GM12801 (cell line): Measurements from ENCODE around the gene ZDHHC7.

Experiments
- TF ChIP-seq, protein P1 (sequence below): IDR thresholded peaks from one replicate; pipeline ENCODE4 v1.5.1; 2011; ENCODE audit warnings: control low read depth; ENCODE audit not compliant: insufficient read length; ENCODE audit errors: extremely low read depth

ZDHHC7 gene

DNA sequence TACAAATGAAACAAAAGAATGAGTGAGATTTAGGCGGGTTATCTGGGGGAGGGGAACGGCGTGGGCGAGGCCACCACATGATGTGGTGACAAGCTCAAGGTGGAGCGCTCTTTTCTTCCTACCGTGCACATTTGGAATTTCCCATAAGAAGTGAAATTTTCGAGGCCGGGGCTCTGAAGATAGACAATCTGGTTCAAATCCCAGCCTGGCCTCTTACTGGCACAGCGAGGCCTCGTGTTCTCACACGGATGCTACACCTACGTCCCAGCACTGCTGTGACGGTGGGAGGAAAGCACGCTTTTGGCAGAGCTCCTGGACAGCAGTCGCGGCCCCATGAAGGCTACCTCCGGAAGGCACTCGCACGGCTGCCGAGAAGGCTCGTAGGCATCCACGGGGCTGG is 25.2 kb downstream of the ZDHHC7 start:
- TF ChIP-seq, protein P1, sequence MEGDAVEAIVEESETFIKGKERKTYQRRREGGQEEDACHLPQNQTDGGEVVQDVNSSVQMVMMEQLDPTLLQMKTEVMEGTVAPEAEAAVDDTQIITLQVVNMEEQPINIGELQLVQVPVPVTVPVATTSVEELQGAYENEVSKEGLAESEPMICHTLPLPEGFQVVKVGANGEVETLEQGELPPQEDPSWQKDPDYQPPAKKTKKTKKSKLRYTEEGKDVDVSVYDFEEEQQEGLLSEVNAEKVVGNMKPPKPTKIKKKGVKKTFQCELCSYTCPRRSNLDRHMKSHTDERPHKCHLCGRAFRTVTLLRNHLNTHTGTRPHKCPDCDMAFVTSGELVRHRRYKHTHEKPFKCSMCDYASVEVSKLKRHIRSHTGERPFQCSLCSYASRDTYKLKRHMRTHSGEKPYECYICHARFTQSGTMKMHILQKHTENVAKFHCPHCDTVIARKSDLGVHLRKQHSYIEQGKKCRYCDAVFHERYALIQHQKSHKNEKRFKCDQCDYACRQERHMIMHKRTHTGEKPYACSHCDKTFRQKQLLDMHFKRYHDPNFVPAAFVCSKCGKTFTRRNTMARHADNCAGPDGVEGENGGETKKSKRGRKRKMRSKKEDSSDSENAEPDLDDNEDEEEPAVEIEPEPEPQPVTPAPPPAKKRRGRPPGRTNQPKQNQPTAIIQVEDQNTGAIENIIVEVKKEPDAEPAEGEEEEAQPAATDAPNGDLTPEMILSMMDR, result no peak

DNA sequence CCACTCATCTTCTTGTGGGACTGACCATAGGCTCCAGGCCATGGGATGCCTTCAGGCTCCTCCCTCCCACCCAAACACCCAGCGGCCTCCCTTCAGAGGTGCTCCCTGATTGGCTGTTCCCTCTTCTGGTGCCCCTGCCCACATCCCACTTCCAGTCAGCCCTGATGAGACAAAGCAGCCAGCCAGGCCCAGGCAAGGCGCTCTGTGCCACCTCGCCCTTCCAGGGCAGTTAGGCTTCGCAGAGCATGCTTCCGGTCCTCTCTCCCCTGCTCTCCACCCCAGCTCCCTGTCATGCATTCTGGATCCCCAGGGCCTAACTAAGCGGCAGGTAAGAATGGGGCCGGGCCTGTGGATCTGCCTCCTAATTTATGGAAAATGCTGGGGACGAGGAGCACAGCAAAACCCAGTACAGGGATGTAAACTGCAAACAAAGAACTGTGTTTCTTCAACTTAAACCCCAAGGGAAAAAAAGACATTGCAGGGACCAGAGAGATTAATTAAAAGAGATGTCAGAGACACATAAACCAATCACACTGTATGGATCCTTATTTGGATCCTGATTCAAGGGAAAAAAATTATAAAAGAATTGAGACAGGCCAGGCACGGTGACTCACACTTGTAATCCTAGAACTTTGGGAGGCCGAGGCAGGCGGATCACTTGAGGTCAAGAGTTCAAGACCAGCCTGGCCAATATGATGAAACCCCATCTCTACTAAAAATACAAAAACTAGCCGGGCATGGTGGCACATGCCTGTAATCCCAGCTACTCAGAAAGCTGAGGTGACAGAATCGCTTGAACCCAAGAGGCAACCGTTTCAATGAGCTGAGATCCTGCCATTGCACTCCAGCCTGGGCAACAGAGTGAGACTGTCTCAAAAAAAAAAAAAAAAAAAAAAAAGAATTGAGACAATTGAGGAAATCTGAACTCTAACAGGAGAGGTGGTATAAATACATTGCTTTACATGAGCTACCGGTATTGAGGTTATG is 26.0 kb downstream of the ZDHHC7 start:
- TF ChIP-seq, protein P1, result no peak

DNA sequence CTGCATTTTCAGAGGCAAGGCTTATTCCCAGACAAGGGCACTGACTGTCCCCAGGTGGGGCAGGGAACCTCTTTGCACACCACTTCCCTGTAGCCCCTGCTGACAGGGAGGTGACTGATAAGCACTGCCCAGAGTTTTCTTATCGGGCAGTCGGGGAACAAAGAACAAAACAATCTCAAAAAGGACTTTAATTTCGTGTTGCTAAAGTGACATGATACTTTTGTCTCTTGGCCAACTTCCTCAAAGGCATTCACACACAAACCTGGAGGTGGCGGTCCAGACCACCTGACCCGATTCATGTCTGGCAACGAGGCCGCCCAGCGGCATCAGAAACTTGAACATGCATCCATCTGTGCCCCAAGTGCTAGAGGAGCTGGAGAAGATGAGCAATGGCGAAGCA is 28.9 kb downstream of the ZDHHC7 start:
- TF ChIP-seq, protein P1, result no peak

DNA sequence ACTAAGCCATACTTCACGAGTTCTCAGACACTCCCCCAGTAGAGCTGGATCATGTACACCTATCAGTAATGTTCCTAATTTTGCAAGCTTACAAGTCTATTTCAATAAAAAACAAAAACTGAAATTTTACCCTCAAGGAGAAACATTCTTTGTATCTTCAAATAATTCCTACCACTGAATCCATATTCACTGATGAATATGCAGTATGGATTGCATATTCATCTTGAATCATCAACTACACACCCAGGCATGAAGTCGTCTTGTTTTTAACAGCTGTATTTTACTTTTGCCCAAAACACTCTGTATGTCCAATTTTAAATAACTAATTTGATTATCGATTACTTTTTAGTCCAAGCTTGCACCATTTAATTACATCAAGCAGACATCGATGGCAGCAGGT is 31.8 kb downstream of the ZDHHC7 start:
- TF ChIP-seq, protein P1, result no peak

DNA sequence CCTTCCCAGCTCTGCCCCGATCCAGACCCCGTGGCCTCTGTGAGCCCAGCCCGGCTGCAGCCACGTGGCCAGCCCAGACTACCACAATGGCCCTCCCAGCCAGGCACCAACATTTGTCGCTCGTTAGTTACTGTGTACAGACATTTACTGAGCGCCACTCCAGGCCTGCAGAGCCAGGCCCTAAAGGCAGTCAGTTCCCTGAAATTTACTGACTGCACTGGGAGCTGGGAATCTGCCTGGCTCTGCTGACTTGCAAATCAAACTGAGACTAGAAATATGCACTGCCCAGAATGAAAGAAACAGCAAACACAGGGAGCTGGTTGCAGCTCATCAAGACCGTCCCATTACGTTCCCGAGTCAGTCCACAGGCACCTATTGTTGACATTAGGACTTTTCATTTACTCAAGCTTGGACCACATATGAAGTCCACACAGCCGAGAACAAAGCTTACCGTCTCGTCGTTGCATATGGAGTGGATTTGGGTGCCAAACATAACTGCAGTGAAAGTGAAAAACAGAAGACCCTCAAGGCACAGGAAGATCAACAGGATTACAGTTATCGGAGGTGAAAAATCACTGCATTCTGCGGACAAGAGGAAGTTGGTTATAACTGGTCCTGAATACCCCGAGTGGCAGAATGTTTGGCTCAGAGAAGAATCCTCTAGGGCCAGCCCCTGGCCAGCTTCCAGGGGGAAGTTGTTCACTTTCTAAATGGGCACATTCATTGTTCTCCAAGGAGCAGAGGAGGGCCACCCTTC is 34.5 kb downstream of the ZDHHC7 start:
- TF ChIP-seq, protein P1, result no peak

DNA sequence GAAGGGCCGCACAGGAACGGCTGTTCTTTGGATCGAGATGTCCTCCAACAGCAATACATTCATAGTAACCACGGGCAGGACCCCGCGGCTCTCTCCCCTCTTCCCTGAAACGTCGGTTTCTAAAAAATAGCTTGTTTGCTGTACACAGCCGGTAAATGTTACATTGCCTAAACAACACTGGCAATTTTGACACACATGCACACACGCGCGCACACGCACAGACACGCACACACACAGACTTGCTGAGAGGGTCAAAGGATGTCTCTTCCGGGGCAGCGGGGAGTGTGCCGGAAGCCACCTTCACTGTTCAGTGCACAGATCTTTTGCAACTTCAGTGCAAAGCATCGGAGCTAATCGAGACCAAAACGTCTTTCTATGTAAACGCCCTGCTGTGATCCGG is 35.8 kb downstream of the ZDHHC7 start:
- TF ChIP-seq, protein P1, result no peak

DNA sequence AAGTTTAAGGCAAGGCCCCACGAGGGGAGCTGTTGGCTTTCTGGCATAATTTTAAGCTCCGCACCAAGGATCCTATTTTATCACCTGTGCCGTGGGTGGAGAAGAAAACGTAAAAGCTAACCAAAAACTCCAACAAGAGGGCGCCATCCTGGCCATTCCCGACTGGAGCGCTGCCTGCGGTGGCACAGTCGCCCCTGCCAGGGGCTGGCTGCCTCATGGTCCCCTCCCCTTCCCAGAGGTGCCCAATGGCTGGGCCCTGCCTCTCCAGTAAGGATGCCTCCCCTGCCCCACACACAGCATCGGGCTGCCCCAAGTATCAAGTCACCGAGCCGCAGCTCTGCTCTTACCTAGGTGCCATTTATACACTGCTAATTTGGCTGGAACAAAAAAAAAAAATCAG is 36.3 kb downstream of the ZDHHC7 start:
- TF ChIP-seq, protein P1, result no peak
